Endothelial cell of umbilical vein (primary cell): ENCODE results near the gene B9D1. TPM values are rescaled to one million over a fixed set of nuclear protein-coding genes. Genes with fewer than 3 reads are reported as not detected.

Experiments
- BruUV-seq: library from RNA; stranded (reverse); fragments of 400-500 nt; replicated peaks from 2 replicates; lab custom pipeline; 2021; lab: Mats Ljungman, UMichigan
- CTCF ChIA-PET: fragments of 300-600, 350-600 bp; sonication (Branson Sonifier 250); formaldehyde crosslinking; loops from one replicate; lab custom pipeline; 2021; ENCODE audit warnings: antibody characterized with exemption, inconsistent platforms; lab: Charles Lee
- POLR2A ChIA-PET: fragments of 300-600, 350-600 bp; sonication (Branson Sonifier 250); formaldehyde crosslinking; loops from one replicate; lab custom pipeline; 2021; ENCODE audit warnings: antibody characterized with exemption, inconsistent platforms; lab: Charles Lee
- DNase-seq: peaks from one replicate; pipeline ENCODE4 v3.0.0-alpha.2; 2011; ENCODE audit warnings: low read depth, low spot score
- FAIRE-seq: peaks from 2 replicates; lab custom pipeline; 2011; peaks lifted over from hg19 to GRCh38; lab: Jason Lieb, UNC
- H2AFZ ChIP-seq: 2 replicates; pipeline ENCODE4 v1.6.0; 2012; ENCODE audit warnings: low read depth, low read length, control low read depth, inconsistent platforms
- H3K27ac ChIP-seq: 2 replicates; pipeline ENCODE4 v1.5.1; 2011; ENCODE audit warnings: low read depth, mild to moderate bottlenecking, control low read depth, low read length, moderate library complexity; ENCODE audit not compliant: insufficient read depth
- H3K27me3 ChIP-seq, 2 experiments: 2 replicates each; pipeline versions ENCODE4 v1.6.0 to v1.6.1; 2011; ENCODE audit warnings: low read length in 2 of 2, mixed read lengths in 1 of 2; ENCODE audit not compliant: control insufficient read depth in 2 of 2, insufficient read depth in 2 of 2
- H3K36me3 ChIP-seq, 2 experiments: 2 replicates in 1 of 2; 3 replicates in 1 of 2; pipeline ENCODE4 v1.5.1; 2011; ENCODE audit warnings: low read length in 2 of 2, mild to moderate bottlenecking in 1 of 2, moderate library complexity in 1 of 2; ENCODE audit not compliant: control insufficient read depth in 2 of 2, insufficient read depth in 2 of 2; ENCODE audit errors: extremely low read depth in 1 of 2
- H3K4me1 ChIP-seq: 3 replicates; pipeline ENCODE4 v1.5.1; 2011; ENCODE audit warnings: mild to moderate bottlenecking, low read length; ENCODE audit not compliant: control insufficient read depth, insufficient read depth; ENCODE audit errors: extremely low read depth
- H3K4me2 ChIP-seq: 2 replicates; pipeline ENCODE4 v1.6.1; 2011; ENCODE audit warnings: low read length, control low read depth, mixed read lengths; ENCODE audit not compliant: insufficient read depth
- H3K4me3 ChIP-seq, 3 experiments: fragments of 200-600 bp in 1 of 3; sonication (generic), shearing (Covaris generic) in 1 of 3; replicated peaks in 1 of 3; 2 replicates each; pipeline ENCODE4 v1.5.1; 2011 to 2016; ENCODE audit warnings: control low read depth in 3 of 3, low read length in 3 of 3, mild to moderate bottlenecking in 2 of 3, inconsistent platforms in 1 of 3, low read depth in 1 of 3, moderate library complexity in 1 of 3; ENCODE audit not compliant: insufficient read depth in 1 of 3
- H3K79me2 ChIP-seq: 2 replicates; pipeline ENCODE4 v1.6.0; 2012; ENCODE audit warnings: low read length, inconsistent platforms; ENCODE audit not compliant: control insufficient read depth, insufficient read depth
- H3K9ac ChIP-seq: replicated peaks from 2 replicates; pipeline ENCODE3; 2011; ENCODE audit warnings: low read length, control low read depth; ENCODE audit not compliant: insufficient read depth; ENCODE audit errors: extremely low read depth
- H3K9me1 ChIP-seq: replicated peaks from 3 replicates; pipeline ENCODE4 v1.6.0; 2011; ENCODE audit warnings: mild to moderate bottlenecking, low read length; ENCODE audit not compliant: control insufficient read depth, insufficient read depth; ENCODE audit errors: extremely low read depth
- H3K9me3 ChIP-seq: replicated peaks from 2 replicates; pipeline ENCODE4 v1.5.1; 2012; ENCODE audit warnings: low read length, inconsistent platforms; ENCODE audit not compliant: control insufficient read depth, insufficient read depth
- H4K20me1 ChIP-seq: replicated peaks from 2 replicates; pipeline ENCODE3; 2011; ENCODE audit warnings: mild to moderate bottlenecking, low read length; ENCODE audit not compliant: control insufficient read depth, insufficient read depth; ENCODE audit errors: extremely low read depth
- CTCF ChIP-seq, 2 donors: IDR thresholded peaks; 1 replicate in 1 of 2; 2 replicates in 1 of 2; pipeline ENCODE4 v1.5.1; 2011; ENCODE audit warnings: low read length in 2 of 2, mild to moderate bottlenecking in 2 of 2, moderate library complexity in 2 of 2, control low read depth in 1 of 2, inconsistent platforms in 1 of 2, low read depth in 1 of 2; ENCODE audit not compliant: insufficient read depth in 1 of 2; ENCODE audit errors: extremely low read depth in 1 of 2
- EZH2 ChIP-seq: IDR thresholded peaks from 2 replicates; pipeline ENCODE4 v1.6.1; 2012; ENCODE audit warnings: borderline replicate concordance, low read depth, mild to moderate bottlenecking, moderate library complexity, low read length, inconsistent platforms; ENCODE audit not compliant: severe bottlenecking
- FOS ChIP-seq: IDR thresholded peaks from 2 replicates; pipeline ENCODE4 v1.6.1; 2011; ENCODE audit warnings: mild to moderate bottlenecking, low read length, moderate library complexity, borderline replicate concordance; ENCODE audit not compliant: insufficient read depth
- GATA2 ChIP-seq: IDR thresholded peaks from 2 replicates; pipeline ENCODE4 v1.7.0; 2011; ENCODE audit warnings: low read depth, mild to moderate bottlenecking, moderate library complexity, mixed read lengths, low read length; ENCODE audit not compliant: insufficient read length, insufficient read depth
- JUN ChIP-seq: IDR thresholded peaks from 2 replicates; pipeline ENCODE4 v1.6.1; 2011; ENCODE audit warnings: borderline replicate concordance, low read depth; ENCODE audit not compliant: insufficient read length, insufficient read depth
- MAX ChIP-seq: IDR thresholded peaks from 2 replicates; pipeline ENCODE4 v1.6.1; 2011; ENCODE audit not compliant: insufficient read depth, insufficient read length
- MYC ChIP-seq: IDR thresholded peaks from one replicate; pipeline ENCODE4 v1.6.1; 2011; ENCODE audit warnings: mild to moderate bottlenecking, low read depth, low read length
- POLR2A ChIP-seq: IDR thresholded peaks from 2 replicates; pipeline ENCODE4 v1.6.1; 2012; ENCODE audit warnings: low read depth, mild to moderate bottlenecking, control low read depth, low read length
- POLR2AphosphoS5 ChIP-seq: IDR thresholded peaks from 2 replicates; pipeline ENCODE4 v1.6.1; 2012; ENCODE audit warnings: low read depth, mild to moderate bottlenecking, control low read depth, low read length, moderate library complexity; ENCODE audit not compliant: insufficient read depth
- dilution Hi-C: fragments of 300-500 bp; cut with MboI; formaldehyde crosslinking; loops from one replicate; pipeline ENCODE4 v1.15.0; 2019; ENCODE audit warnings: low sequenced_read_pairs; ENCODE audit not compliant: extremely low pct_ligation_motif_present
- intact Hi-C: fragments of 100-400 bp; cut with micrococcal nuclease; formaldehyde crosslinking; loops from one replicate; pipeline ENCODE4 v1.10.0; 2022
- polyA plus RNA-seq, 4 experiments: library from polyadenylated mRNA; depleted of rRNA in 3 of 4; stranded (reverse) in 3 of 4; unstranded in 1 of 4; fragments of >200 nt; gene quantifications; 2 replicates each; pipeline versions ENCODE4 v1.2.1 to v1.2.3, GENCODE V29; 2011 to 2012; ENCODE audit warnings: missing spikeins in 1 of 4
- total RNA-seq: library from RNA; stranded (reverse); gene quantifications from 2 replicates; pipeline ENCODE4 v1.2.3, GENCODE V29; 2021

Gene B9D1
- total and polyA plus RNA-seq, 2 donors (not counting 3 experiments of a cell fraction or from before 2014, with no cell fraction given): 20.5 to 55.8 TPM

GRCh38 chr17:19347323-19348080 is 15.0 kb downstream of the B9D1 start:
- H2AFZ ChIP-seq: no peak overlapping the region
- intact Hi-C loops (loop anchor here (5.0 kb wide), 1 partner anchor 35 kb away; no protein-coding TSS in a partner anchor), dilution Hi-C loops (no loop called here)
- no TSS peak for BruUV-seq
- H3K4me2 ChIP-seq: no peak overlapping the region
- no peak overlapping the region for H3K4me3 ChIP-seq
- no peaks in the 10 kb centered on the region for H3K27me3 ChIP-seq
- no peak overlapping the region for H3K9ac ChIP-seq
- H3K79me2 ChIP-seq: no peaks in the 10 kb centered on the region
- TF ChIP-seq EZH2 (no peak), MAX (no peak), MYC (no peak), JUN (no peak), FOS (no peak), GATA2 (no peak), POLR2A (no peak), CTCF (IDR thresholded peaks at IDR 0.05; ENCODE audit: extremely low read depth in 1 of 2, insufficient read depth in 1 of 2, low read depth in 1 of 2, low read length in 2 of 2) (no peak), POLR2AphosphoS5 (no peak)
- no peaks in the 10 kb centered on the region for H3K9me3 ChIP-seq
- peaks cover 8% of the 10 kb centered on the region for H3K4me1 ChIP-seq
- H3K27ac ChIP-seq: no peak overlapping the region
- ChIA-PET POLR2A (no interaction called here), CTCF (interaction anchor here (0.7 to 2.3 kb wide), 3 partner anchors 10 to 415 kb away, joined by 3 to 13 read pairs (median 4); no protein-coding TSS in a partner anchor)
- H4K20me1 ChIP-seq: no peaks in the 10 kb centered on the region
- H3K36me3 ChIP-seq: no peaks in the 10 kb centered on the region
- no peaks in the 10 kb centered on the region for H3K9me1 ChIP-seq
- FAIRE-seq (no peak), DNase-seq (no peak)
